ENCODE data around the gene TRIM17. TPM values are rescaled to one million over a fixed set of nuclear protein-coding genes. Genes with fewer than 3 reads are reported as not detected.

Gene TRIM17
- total RNA-seq, 1 donor from 2014 or later = 1.5 TPM

- Histone ChIP-seq H4K20me1 (ENCODE audit: insufficient read depth, low read length) (no peaks in the 10 kb centered on the region), H3K9me3 (ENCODE audit: insufficient read depth, low read depth, low read length) (no peaks in the 10 kb centered on the region), H3K4me3 (ENCODE audit: insufficient read depth, low read depth, low read length) (no peak overlapping the region), H3K36me3 (ENCODE audit: insufficient read depth, low read length) (no peaks in the 10 kb centered on the region), H3K79me2 (ENCODE audit: insufficient read depth, low read length) (no peaks in the 10 kb centered on the region), H3K4me2 (ENCODE audit: low read length) (no peak overlapping the region), H3K4me1 (ENCODE audit: insufficient read depth, low read length) (no peaks in the 10 kb centered on the region), H3K9ac (ENCODE audit: low read length) (no peak overlapping the region), H3K27me3 (ENCODE audit: insufficient read depth, low read length) (peaks cover 5% of the 10 kb centered on the region), H3K27ac (ENCODE audit: low read depth, low read length) (no peak overlapping the region), H2AFZ (ENCODE audit: low read depth, low read length) (no peak overlapping the region)
- Mint-ChIP-seq H3K4me3 (ENCODE audit: unreplicated experiment) (no peak overlapping the region), H3K27ac (ENCODE audit: unreplicated experiment) (no peak overlapping the region), H3K9me3 (ENCODE audit: unreplicated experiment) (no peaks in the 10 kb centered on the region), H3K27me3 (ENCODE audit: low read depth, unreplicated experiment) (peaks cover 48% of the 10 kb centered on the region), H3K36me3 (ENCODE audit: low read depth, unreplicated experiment) (peaks cover 2% of the 10 kb centered on the region), H3K4me1 (ENCODE audit: low read depth, unreplicated experiment) (no peaks in the 10 kb centered on the region)
- no peak for TF ChIP-seq CTCF (IDR thresholded peaks at IDR 0.05; ENCODE audit: insufficient read depth, low read depth, low read length)
- no peak for TF ChIP-seq EZH2 (IDR thresholded peaks at IDR 0.05; ENCODE audit: insufficient read depth, low read length)
- no peak for DNase-seq (ENCODE audit: low read depth)
- FAIRE-seq = no peak
Observed at GRCh38 chr1:228429698-228430097, 13.0 kb upstream of the TRIM17 start.

DNA sequence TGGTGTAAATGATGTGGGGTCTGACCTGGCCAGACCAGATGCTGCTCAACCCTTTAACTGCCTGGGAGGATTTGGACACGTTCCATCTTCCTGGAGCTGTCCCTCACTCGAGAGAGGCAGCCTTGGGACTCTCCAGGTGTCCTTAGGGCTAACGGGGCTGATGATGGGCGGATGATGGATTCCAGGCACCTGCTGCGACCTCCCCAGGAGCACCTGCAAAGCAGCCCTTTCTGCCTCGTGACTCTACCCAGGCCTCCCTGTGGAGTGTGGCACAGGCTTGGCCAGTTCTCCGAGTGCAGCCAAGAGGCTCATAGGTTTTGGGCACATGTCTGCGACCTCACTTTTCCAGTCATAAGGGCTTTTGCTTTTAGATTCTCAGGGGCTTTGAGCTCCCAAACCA lies 12.3 kb upstream of the TRIM17 start:
- no peaks in the 10 kb centered on the region for H3K4me1 Mint-ChIP-seq (ENCODE audit: low read depth, unreplicated experiment)
- no peak overlapping the region for H3K9ac ChIP-seq (ENCODE audit: low read length)
- H3K27me3 Mint-ChIP-seq (ENCODE audit: low read depth, unreplicated experiment) = peaks cover 48% of the 10 kb centered on the region
- H3K36me3 Mint-ChIP-seq (ENCODE audit: low read depth, unreplicated experiment) = peaks cover 2% of the 10 kb centered on the region
- no peaks in the 10 kb centered on the region for H3K36me3 ChIP-seq (ENCODE audit: insufficient read depth, low read length)
- no peak for TF ChIP-seq CTCF (IDR thresholded peaks at IDR 0.05; ENCODE audit: insufficient read depth, low read depth, low read length)
- no peak for TF ChIP-seq EZH2 (IDR thresholded peaks at IDR 0.05; ENCODE audit: insufficient read depth, low read length)
- no peaks in the 10 kb centered on the region for H3K9me3 ChIP-seq (ENCODE audit: insufficient read depth, low read depth, low read length)
- no peak overlapping the region for H3K27ac ChIP-seq (ENCODE audit: low read depth, low read length)
- H3K4me1 ChIP-seq (ENCODE audit: insufficient read depth, low read length) = no peaks in the 10 kb centered on the region
- H4K20me1 ChIP-seq (ENCODE audit: insufficient read depth, low read length) = no peaks in the 10 kb centered on the region
- H3K27ac Mint-ChIP-seq (ENCODE audit: unreplicated experiment) = no peak overlapping the region
- H3K4me2 ChIP-seq (ENCODE audit: low read length) = no peak overlapping the region
- no peak for FAIRE-seq
- H3K4me3 Mint-ChIP-seq (ENCODE audit: unreplicated experiment) = no peak overlapping the region
- no peak for DNase-seq (ENCODE audit: low read depth)
- H3K79me2 ChIP-seq (ENCODE audit: insufficient read depth, low read length) = no peaks in the 10 kb centered on the region
- no peak overlapping the region for H3K4me3 ChIP-seq (ENCODE audit: insufficient read depth, low read depth, low read length)
- H3K27me3 ChIP-seq (ENCODE audit: insufficient read depth, low read length) = no peaks in the 10 kb centered on the region
- no peak overlapping the region for H2AFZ ChIP-seq (ENCODE audit: low read depth, low read length)
- H3K9me3 Mint-ChIP-seq (ENCODE audit: unreplicated experiment) = no peaks in the 10 kb centered on the region

DNA sequence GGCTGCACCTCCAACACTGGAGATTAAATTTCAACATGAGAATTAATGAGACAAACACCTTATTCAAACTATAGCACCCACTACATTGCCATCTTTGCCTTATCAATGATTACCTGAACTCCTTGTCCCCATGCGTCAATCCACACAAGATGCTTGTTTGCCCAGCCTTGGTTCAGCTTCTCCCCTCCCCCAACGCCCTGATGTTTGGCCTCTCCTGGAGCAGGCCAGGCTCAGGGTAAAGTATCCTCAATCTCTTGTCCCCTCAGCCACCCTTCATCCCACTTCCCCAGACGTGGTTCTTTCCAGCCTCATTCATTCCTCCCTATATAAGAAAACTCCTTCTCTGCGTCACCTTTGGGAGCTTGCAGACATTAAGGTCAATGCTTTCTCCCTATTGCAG lies 11.8 kb upstream of the TRIM17 start:
- H3K4me3 ChIP-seq (ENCODE audit: insufficient read depth, low read depth, low read length) = no peak overlapping the region
- no peaks in the 10 kb centered on the region for H4K20me1 ChIP-seq (ENCODE audit: insufficient read depth, low read length)
- no peak overlapping the region for H3K27ac ChIP-seq (ENCODE audit: low read depth, low read length)
- no peaks in the 10 kb centered on the region for H3K9me3 ChIP-seq (ENCODE audit: insufficient read depth, low read depth, low read length)
- H3K4me3 Mint-ChIP-seq (ENCODE audit: unreplicated experiment) = no peak overlapping the region
- H3K36me3 ChIP-seq (ENCODE audit: insufficient read depth, low read length) = no peaks in the 10 kb centered on the region
- H3K27me3 ChIP-seq (ENCODE audit: insufficient read depth, low read length) = no peaks in the 10 kb centered on the region
- no peak overlapping the region for H2AFZ ChIP-seq (ENCODE audit: low read depth, low read length)
- no peak overlapping the region for H3K4me2 ChIP-seq (ENCODE audit: low read length)
- no peaks in the 10 kb centered on the region for H3K9me3 Mint-ChIP-seq (ENCODE audit: unreplicated experiment)
- no peak for TF ChIP-seq EZH2 (IDR thresholded peaks at IDR 0.05; ENCODE audit: insufficient read depth, low read length)
- TF ChIP-seq CTCF (IDR thresholded peaks at IDR 0.05; ENCODE audit: insufficient read depth, low read depth, low read length) = no peak
- no peaks in the 10 kb centered on the region for H3K4me1 Mint-ChIP-seq (ENCODE audit: low read depth, unreplicated experiment)
- DNase-seq (ENCODE audit: low read depth) = no peak
- H3K36me3 Mint-ChIP-seq (ENCODE audit: low read depth, unreplicated experiment) = peaks cover 2% of the 10 kb centered on the region
- H3K4me1 ChIP-seq (ENCODE audit: insufficient read depth, low read length) = no peaks in the 10 kb centered on the region
- no peak for FAIRE-seq
- H3K27ac Mint-ChIP-seq (ENCODE audit: unreplicated experiment) = no peak overlapping the region
- no peak overlapping the region for H3K9ac ChIP-seq (ENCODE audit: low read length)
- peaks cover 53% of the 10 kb centered on the region for H3K27me3 Mint-ChIP-seq (ENCODE audit: low read depth, unreplicated experiment)
- H3K79me2 ChIP-seq (ENCODE audit: insufficient read depth, low read length) = no peaks in the 10 kb centered on the region

Measured in astrocyte (in vitro differentiated cells and primary cell).